Thyroid gland (tissue), 4 donors: ENCODE results near the gene CTSD.

ENCODE experiments used
- POLR2A ChIP-seq, 2 donors: fragments of 450-650 bp; IDR thresholded peaks; one replicate each; pipeline ENCODE4 v1.6.1; 2017; ENCODE audit warnings: antibody characterized with exemption in 2 of 2, mild to moderate bottlenecking in 2 of 2, moderate library complexity in 1 of 2
- TF ChIP-seq, protein P1 (sequence below), 6 experiments: fragments of 200-600 bp in 3 of 6; fragments of 450-650 bp in 3 of 6; sonication (generic) in 3 of 6; IDR thresholded peaks; one replicate each; pipeline ENCODE4 v1.5.1; 2016 to 2019; ENCODE audit warnings: antibody characterized with exemption in 6 of 6, mild to moderate bottlenecking in 2 of 6, inconsistent platforms in 1 of 6, moderate library complexity in 1 of 6

DNA sequence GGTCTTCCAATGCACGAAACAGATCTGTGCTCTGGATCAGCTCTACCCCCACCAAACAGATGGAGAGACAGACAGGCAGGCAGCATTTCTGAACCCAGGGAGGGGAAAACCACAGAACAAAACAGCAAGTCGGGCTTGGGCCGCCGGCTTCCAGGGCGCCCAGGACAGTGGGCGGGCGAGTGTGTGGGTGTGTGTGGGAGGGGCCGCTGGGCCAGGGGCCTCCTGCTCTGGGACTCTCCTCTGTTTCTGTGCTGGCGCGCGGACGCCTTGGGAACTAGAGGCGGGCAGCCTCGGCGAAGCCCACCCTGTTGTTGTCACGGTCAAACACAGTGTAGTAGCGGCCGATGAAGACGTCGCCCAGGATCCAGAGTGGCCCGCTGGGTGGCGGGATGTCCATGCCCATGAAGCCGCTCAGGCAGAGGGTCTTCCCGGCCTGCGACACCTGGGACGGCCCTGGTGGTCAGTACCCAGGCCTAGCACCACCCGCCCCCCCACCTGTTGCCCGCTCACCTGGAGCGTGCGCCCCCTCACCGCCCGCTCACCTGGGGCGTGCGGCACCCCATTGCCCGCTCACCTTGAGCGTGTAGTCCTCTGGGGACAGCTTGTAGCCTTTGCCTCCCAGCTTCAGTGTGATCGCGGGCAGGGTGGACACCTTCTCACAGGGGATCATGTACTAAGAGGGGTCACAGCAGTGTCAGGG, 10.3 kb downstream of the CTSD start:
- TF ChIP-seq, protein P1, sequence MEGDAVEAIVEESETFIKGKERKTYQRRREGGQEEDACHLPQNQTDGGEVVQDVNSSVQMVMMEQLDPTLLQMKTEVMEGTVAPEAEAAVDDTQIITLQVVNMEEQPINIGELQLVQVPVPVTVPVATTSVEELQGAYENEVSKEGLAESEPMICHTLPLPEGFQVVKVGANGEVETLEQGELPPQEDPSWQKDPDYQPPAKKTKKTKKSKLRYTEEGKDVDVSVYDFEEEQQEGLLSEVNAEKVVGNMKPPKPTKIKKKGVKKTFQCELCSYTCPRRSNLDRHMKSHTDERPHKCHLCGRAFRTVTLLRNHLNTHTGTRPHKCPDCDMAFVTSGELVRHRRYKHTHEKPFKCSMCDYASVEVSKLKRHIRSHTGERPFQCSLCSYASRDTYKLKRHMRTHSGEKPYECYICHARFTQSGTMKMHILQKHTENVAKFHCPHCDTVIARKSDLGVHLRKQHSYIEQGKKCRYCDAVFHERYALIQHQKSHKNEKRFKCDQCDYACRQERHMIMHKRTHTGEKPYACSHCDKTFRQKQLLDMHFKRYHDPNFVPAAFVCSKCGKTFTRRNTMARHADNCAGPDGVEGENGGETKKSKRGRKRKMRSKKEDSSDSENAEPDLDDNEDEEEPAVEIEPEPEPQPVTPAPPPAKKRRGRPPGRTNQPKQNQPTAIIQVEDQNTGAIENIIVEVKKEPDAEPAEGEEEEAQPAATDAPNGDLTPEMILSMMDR (IDR thresholded peaks at IDR 0.05): no peak
- TF ChIP-seq POLR2A (IDR thresholded peaks at IDR 0.05): no peak
